ENCODE data around the gene A1BG. TPM values are rescaled to one million over a fixed set of nuclear protein-coding genes. Genes with fewer than 3 reads are reported as not detected.

A1BG gene
- total and polyA plus RNA-seq, 2 of the 13 experiments (the other 11 are each of a cell fraction or from before 2014, with no cell fraction given) = 14.7 to 41.4 TPM

GRCh38 chr19:58362272-58362994, 9.1 kb upstream of the A1BG start, which contains the start of gene ZNF497 (continued):
- 0 out of 2 replicates have a peak, but pooled peaks have one; percentile 38 for TF ChIP-seq BATF2 (CRISPR knock-in tag; IDR thresholded peaks at IDR 0.05)
- TF ChIP-seq ZNF180 (CRISPR knock-in tag; IDR thresholded peaks at IDR 0.05; ENCODE audit: borderline replicate concordance, low read depth) = 0 out of 2 replicates have a peak, but pooled peaks have one; percentile 65
- no peak for TF ChIP-seq PITX1 (CRISPR knock-in tag; IDR thresholded peaks at IDR 0.05)
- peak; percentile 90; the same call in 1 of the 2 replicates for TF ChIP-seq ZMAT3 (CRISPR knock-in tag; conservative IDR thresholded peaks at IDR 0.05)
- TF ChIP-seq ZBTB4 (CRISPR knock-in tag; IDR thresholded peaks at IDR 0.05; ENCODE audit: borderline replicate concordance) = no peak
- peak; percentile 45; the same call in 1 of the 2 replicates for TF ChIP-seq NFYC (CRISPR knock-in tag; IDR thresholded peaks at IDR 0.05)
- TF ChIP-seq CSRNP2 (CRISPR knock-in tag; conservative IDR thresholded peaks at IDR 0.05; ENCODE audit: low read depth) = no peak
- TF ChIP-seq ZNF260 (CRISPR knock-in tag; IDR thresholded peaks at IDR 0.05; ENCODE audit: borderline replicate concordance, low read depth) = no peak
- TF ChIP-seq HOXA3 (CRISPR knock-in tag; IDR thresholded peaks at IDR 0.05) = peak; percentile 83
- TF ChIP-seq ZNF878 (CRISPR knock-in tag; IDR thresholded peaks at IDR 0.05) = peak; percentile 87
- peak; percentile 89 for TF ChIP-seq MXD4 (CRISPR knock-in tag; IDR thresholded peaks at IDR 0.05)
- no peak for TF ChIP-seq ZBTB39 (CRISPR knock-in tag; IDR thresholded peaks at IDR 0.05)
- TF ChIP-seq KLF11 (CRISPR knock-in tag; IDR thresholded peaks at IDR 0.05) = peak; percentile 58
- TF ChIP-seq ZNF639 (CRISPR knock-in tag; conservative IDR thresholded peaks at IDR 0.05) = peak; percentile 63; the same call in 1 of the 2 replicates
- 0 out of 2 replicates have a peak, but pooled peaks have one; percentile 33 for TF ChIP-seq FOSL1 (CRISPR knock-in tag; IDR thresholded peaks at IDR 0.05; ENCODE audit: borderline replicate concordance)
- TF ChIP-seq ZSCAN21 (CRISPR knock-in tag; IDR thresholded peaks at IDR 0.05; ENCODE audit: borderline replicate concordance) = no peak
- no peak; the same call in 1 of the 2 replicates for TF ChIP-seq ZBTB38 (CRISPR knock-in tag; IDR thresholded peaks at IDR 0.05)
